Measurements from ENCODE around the gene LCOR.

LCOR gene

GRCh38 chr10:96850113-96850512 is 18.0 kb downstream of the LCOR start:
- in situ Hi-C loops (cut with MboI; ENCODE audit: low sequenced_read_pairs): no loop called here
- Histone ChIP-seq H3K4me1 (no peaks in the 10 kb centered on the region; the same call in 1 of the 2 replicates), H3K9me3 (no peaks in the 10 kb centered on the region), H3K36me3 (replicated peaks) (no peaks in the 10 kb centered on the region), H3K4me3 (no peak overlapping the region), H3K27me3 (ENCODE audit: low read depth) (no peaks in the 10 kb centered on the region)
- no peak for DNase-seq (ENCODE audit: low spot score in 2 of 2)

- in situ Hi-C loops (cut with MboI; ENCODE audit: low sequenced_read_pairs): no loop called here
- Histone ChIP-seq H3K4me3 (no peak overlapping the region), H3K9me3 (no peaks in the 10 kb centered on the region), H3K36me3 (replicated peaks) (no peaks in the 10 kb centered on the region), H3K27me3 (ENCODE audit: low read depth) (no peaks in the 10 kb centered on the region), H3K4me1 (no peaks in the 10 kb centered on the region)
- DNase-seq (ENCODE audit: low spot score in 2 of 2): no peak
These were observed 18.7 kb downstream of the LCOR start for GRCh38 chr10:96850825-96851224.

GRCh38 chr10:96851281-96851680 is 19.2 kb downstream of the LCOR start:
- Histone ChIP-seq H3K36me3 (replicated peaks) (no peaks in the 10 kb centered on the region), H3K27me3 (ENCODE audit: low read depth) (no peaks in the 10 kb centered on the region), H3K4me1 (no peaks in the 10 kb centered on the region), H3K9me3 (no peaks in the 10 kb centered on the region), H3K4me3 (no peak overlapping the region)
- in situ Hi-C loops (cut with MboI; ENCODE audit: low sequenced_read_pairs): no loop called here
- no peak for DNase-seq (ENCODE audit: low spot score in 2 of 2)

GRCh38 chr10:96856317-96856716 is 24.2 kb downstream of the LCOR start:
- Histone ChIP-seq H3K9me3 (no peaks in the 10 kb centered on the region), H3K36me3 (replicated peaks) (peaks cover 5% of the 10 kb centered on the region), H3K27me3 (ENCODE audit: low read depth) (no peaks in the 10 kb centered on the region), H3K4me1 (no peaks in the 10 kb centered on the region), H3K4me3 (no peak overlapping the region)
- in situ Hi-C loops (cut with MboI; ENCODE audit: low sequenced_read_pairs): no loop called here
- no peak for DNase-seq (ENCODE audit: low spot score in 2 of 2)

- Histone ChIP-seq H3K4me3 (no peak overlapping the region), H3K27me3 (ENCODE audit: low read depth) (no peaks in the 10 kb centered on the region), H3K9me3 (no peaks in the 10 kb centered on the region), H3K4me1 (no peaks in the 10 kb centered on the region), H3K36me3 (replicated peaks) (peaks cover 5% of the 10 kb centered on the region)
- in situ Hi-C loops (cut with MboI; ENCODE audit: low sequenced_read_pairs): no loop called here
- DNase-seq (ENCODE audit: low spot score in 2 of 2): no peak
These were observed 25.4 kb downstream of the LCOR start for GRCh38 chr10:96857301-96858012.

- peaks cover 5% of the 10 kb centered on the region for H3K36me3 ChIP-seq (replicated peaks)
These were observed 26.1 kb downstream of the LCOR start for GRCh38 chr10:96858038-96858705.

GRCh38 chr10:96858706-96859050 is 26.6 kb downstream of the LCOR start:
- Histone ChIP-seq H3K9me3 (no peaks in the 10 kb centered on the region), H3K27me3 (ENCODE audit: low read depth) (no peaks in the 10 kb centered on the region), H3K4me3 (no peak overlapping the region), H3K36me3 (replicated peaks) (peaks cover 5% of the 10 kb centered on the region), H3K4me1 (no peaks in the 10 kb centered on the region)
- DNase-seq (ENCODE audit: low spot score in 2 of 2): no peak
- in situ Hi-C loops (cut with MboI; ENCODE audit: low sequenced_read_pairs): no loop called here

More at GRCh38 chr10:96858038-96858705, 26.1 kb downstream of the LCOR start:
- Histone ChIP-seq H3K4me1 (no peaks in the 10 kb centered on the region), H3K4me3 (no peak overlapping the region), H3K9me3 (no peaks in the 10 kb centered on the region), H3K27me3 (ENCODE audit: low read depth) (no peaks in the 10 kb centered on the region)
- DNase-seq (ENCODE audit: low spot score in 2 of 2): no peak
- in situ Hi-C loops (cut with MboI; ENCODE audit: low sequenced_read_pairs): no loop called here

GRCh38 chr10:96860631-96861277 is 28.7 kb downstream of the LCOR start:
- H3K27me3 ChIP-seq (ENCODE audit: low read depth): no peaks in the 10 kb centered on the region
- no peaks in the 10 kb centered on the region for H3K4me1 ChIP-seq
- DNase-seq (ENCODE audit: low spot score in 2 of 2): no peak
- H3K9me3 ChIP-seq: no peaks in the 10 kb centered on the region
- in situ Hi-C loops (cut with MboI; ENCODE audit: low sequenced_read_pairs): no loop called here
- H3K36me3 ChIP-seq (replicated peaks): peaks cover 5% of the 10 kb centered on the region
- no peak overlapping the region for H3K4me3 ChIP-seq

GRCh38 chr10:96863922-96864543 is 31.9 kb downstream of the LCOR start:
- no peaks in the 10 kb centered on the region for H3K27me3 ChIP-seq (ENCODE audit: low read depth)
- no peaks in the 10 kb centered on the region for H3K4me1 ChIP-seq
- no peaks in the 10 kb centered on the region for H3K9me3 ChIP-seq
- H3K36me3 ChIP-seq (replicated peaks): no peaks in the 10 kb centered on the region; the same call in none of the 2 replicates
- peak in 1 of 2 experiments; percentile 14 for DNase-seq (ENCODE audit: low spot score in 2 of 2)
- H3K4me3 ChIP-seq: no peak overlapping the region
- in situ Hi-C loops (cut with MboI; ENCODE audit: low sequenced_read_pairs): no loop called here

GRCh38 chr10:96873086-96873485 is 41.0 kb downstream of the LCOR start:
- Histone ChIP-seq H3K9me3 (no peaks in the 10 kb centered on the region), H3K36me3 (replicated peaks) (no peaks in the 10 kb centered on the region), H3K27me3 (ENCODE audit: low read depth) (no peaks in the 10 kb centered on the region), H3K4me1 (peaks cover 24% of the 10 kb centered on the region), H3K4me3 (no peak overlapping the region)
- in situ Hi-C loops (cut with MboI; ENCODE audit: low sequenced_read_pairs): no loop called here
- no peak for DNase-seq (ENCODE audit: low spot score in 2 of 2)

GRCh38 chr10:96873756-96874467 is 41.8 kb downstream of the LCOR start:
- no peaks in the 10 kb centered on the region for H3K9me3 ChIP-seq
- peak in 1 of 2 experiments; percentile 32 for DNase-seq (ENCODE audit: low spot score in 2 of 2)
- H3K4me1 ChIP-seq: peaks cover 27% of the 10 kb centered on the region
- no peaks in the 10 kb centered on the region for H3K36me3 ChIP-seq (replicated peaks)
- H3K27me3 ChIP-seq (ENCODE audit: low read depth): no peaks in the 10 kb centered on the region
- in situ Hi-C loops (cut with MboI; ENCODE audit: low sequenced_read_pairs): no loop called here
- H3K4me3 ChIP-seq: no peak overlapping the region

- no peaks in the 10 kb centered on the region for H3K27me3 ChIP-seq (ENCODE audit: low read depth)
- peaks cover 21% of the 10 kb centered on the region for H3K4me1 ChIP-seq
- in situ Hi-C loops (cut with MboI; ENCODE audit: low sequenced_read_pairs): no loop called here
- no peaks in the 10 kb centered on the region for H3K9me3 ChIP-seq
- H3K4me3 ChIP-seq: no peak overlapping the region
- DNase-seq (ENCODE audit: low spot score in 2 of 2): no peak
- H3K36me3 ChIP-seq (replicated peaks): no peaks in the 10 kb centered on the region
These were observed 46.0 kb downstream of the LCOR start for GRCh38 chr10:96878057-96878456.

- no peaks in the 10 kb centered on the region for H3K27me3 ChIP-seq (ENCODE audit: low read depth)
- H3K4me1 ChIP-seq: peaks cover 7% of the 10 kb centered on the region; the same call in 1 of the 2 replicates
- in situ Hi-C loops (cut with MboI; ENCODE audit: low sequenced_read_pairs): no loop called here
- no peaks in the 10 kb centered on the region for H3K9me3 ChIP-seq
- no peak for DNase-seq (ENCODE audit: low spot score in 2 of 2)
- no peak overlapping the region for H3K4me3 ChIP-seq
- no peaks in the 10 kb centered on the region for H3K36me3 ChIP-seq (replicated peaks)
These were observed 48.5 kb downstream of the LCOR start for GRCh38 chr10:96880575-96880974.
